Activated T-helper 1 cell treated with anti-CD3 and anti-CD28 coated beads, Interleukin-12 subunit alpha, Interleukin-12 subunit beta, Interleukin-2, Interleukin-4 antibody, amounts not matched to agents 30 ng/mL and 10 ng/mL and 1 ng/mL, durations not matched to agents 14 hours and 24 hours and 36 hours (primary cell): Measurements from ENCODE around the gene DLGAP3. TPM values are rescaled to one million over a fixed set of nuclear protein-coding genes. Genes with fewer than 3 reads are reported as not detected.
A peak's percentile ranks its signal among the peaks of the same experiment; 100 is the strongest.

ENCODE experiments used
- DNase-seq: peaks from one replicate; pipeline ENCODE4 v3.0.0; 2021; ENCODE audit warnings: low spot score
- H3K27ac Mint-ChIP-seq: one replicate; pipeline ENCODE4 v1.8.0; 2021; ENCODE audit warnings: mild to moderate bottlenecking, mixed read lengths
- H3K27me3 Mint-ChIP-seq: one replicate; pipeline ENCODE4 v1.8.0; 2022; ENCODE audit warnings: mild to moderate bottlenecking, moderate library complexity, mixed read lengths; ENCODE audit not compliant: insufficient read depth
- H3K36me3 Mint-ChIP-seq: one replicate; pipeline ENCODE4 v1.8.0; 2021; ENCODE audit warnings: low read depth, mixed read lengths
- H3K4me1 Mint-ChIP-seq: one replicate; pipeline ENCODE4 v1.8.0; 2021; ENCODE audit warnings: low read depth, mixed read lengths
- H3K4me3 Mint-ChIP-seq: one replicate; pipeline ENCODE4 v1.8.0; 2021; ENCODE audit warnings: mild to moderate bottlenecking, moderate library complexity, mixed read lengths
- H3K9me3 Mint-ChIP-seq: one replicate; pipeline ENCODE4 v1.8.0; 2021; ENCODE audit warnings: mixed read lengths
- intact Hi-C: fragments of 100-400 bp; cut with micrococcal nuclease; formaldehyde crosslinking; loops from one replicate; pipeline ENCODE4 v1.15.1; 2024
- total RNA-seq: library from RNA; stranded (reverse); gene quantifications from 2 replicates; pipeline ENCODE4 v1.2.3, GENCODE V29; 2022

The DLGAP3 gene
- total RNA-seq, 1 donor from 2014 or later, result 0.65 TPM

DNA sequence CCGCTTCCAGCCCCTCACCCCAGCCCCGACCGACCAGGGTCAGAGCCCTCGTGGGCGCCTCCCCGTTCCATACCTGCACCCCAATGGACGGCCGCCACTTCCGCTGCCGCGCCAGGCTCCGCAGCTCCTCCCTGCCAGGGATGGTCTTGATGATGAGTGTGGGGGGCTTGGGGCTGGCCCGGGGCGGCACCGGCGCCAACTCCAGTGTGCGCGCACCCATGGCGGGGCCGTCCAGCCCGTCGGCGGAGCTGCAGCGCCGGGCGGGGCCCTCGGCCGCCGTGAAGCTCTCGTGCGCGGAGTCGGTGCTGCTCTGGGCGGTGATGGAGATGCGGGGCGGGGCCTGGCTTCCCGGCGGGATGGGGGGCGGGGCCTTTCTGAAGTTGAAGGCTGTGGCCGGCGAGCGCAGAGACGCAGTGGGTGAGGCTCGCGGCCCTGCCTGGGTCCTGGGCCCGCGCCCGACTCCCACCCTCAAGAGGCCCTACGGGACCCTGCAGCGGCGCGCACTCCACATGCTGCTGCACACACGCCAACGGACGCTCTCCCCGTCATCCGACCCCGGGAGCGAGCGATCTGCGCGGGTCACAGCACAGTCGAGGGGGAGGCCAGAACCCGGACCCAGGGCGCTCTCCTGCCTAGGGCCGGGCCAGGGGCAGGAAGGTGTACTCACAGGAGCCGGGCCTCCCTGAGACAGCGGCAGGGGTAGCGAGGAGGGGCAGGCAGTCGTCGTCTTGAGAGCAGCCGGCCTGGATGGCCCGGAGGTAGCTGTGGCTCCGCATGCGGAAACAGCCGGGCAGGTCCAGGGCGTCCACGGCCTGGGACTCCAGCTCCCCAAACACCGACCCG lies 43.8 kb downstream of the DLGAP3 start:
- Mint-ChIP-seq H3K4me1 (no peaks in the 10 kb centered on the region), H3K27me3 (peaks cover 40% of the 10 kb centered on the region), H3K9me3 (no peaks in the 10 kb centered on the region), H3K27ac (no peak overlapping the region), H3K4me3 (peak overlapping the region; percentile 71), H3K36me3 (no peaks in the 10 kb centered on the region)
- DNase-seq, result peak; percentile 41
- intact Hi-C loops, result loop anchor here (2.0 kb wide), 1 partner anchor 27 kb away; the partner anchor contains the start of gene SMIM12

DNA sequence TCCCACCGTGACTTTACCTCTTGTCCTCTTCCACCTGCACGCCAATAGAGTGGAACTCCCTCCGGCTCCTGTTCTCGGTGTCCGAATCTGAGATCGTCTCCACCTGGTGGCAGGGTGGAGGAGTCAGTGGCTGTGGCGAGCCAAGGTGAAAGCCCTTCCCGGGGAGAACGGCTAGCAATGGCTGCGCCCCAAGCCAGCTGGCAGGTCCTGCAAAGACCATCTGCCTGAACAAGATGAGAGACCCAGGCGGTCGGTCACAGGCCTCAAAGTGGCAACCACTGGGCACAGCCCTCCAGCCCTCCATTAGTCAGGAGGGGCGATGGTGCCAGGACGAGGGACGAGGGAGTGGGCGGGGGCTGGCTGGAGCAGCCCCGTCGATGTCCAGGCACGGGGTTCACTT lies 44.5 kb downstream of the DLGAP3 start:
- Mint-ChIP-seq H3K4me1 (no peaks in the 10 kb centered on the region), H3K4me3 (peak overlapping the region; percentile 71), H3K27ac (no peak overlapping the region), H3K27me3 (peaks cover 44% of the 10 kb centered on the region), H3K36me3 (no peaks in the 10 kb centered on the region), H3K9me3 (no peaks in the 10 kb centered on the region)
- no peak for DNase-seq
- intact Hi-C loops, result loop anchor here (2.0 kb wide), 1 partner anchor 26 kb away; the partner anchor contains the start of gene SMIM12

DNA sequence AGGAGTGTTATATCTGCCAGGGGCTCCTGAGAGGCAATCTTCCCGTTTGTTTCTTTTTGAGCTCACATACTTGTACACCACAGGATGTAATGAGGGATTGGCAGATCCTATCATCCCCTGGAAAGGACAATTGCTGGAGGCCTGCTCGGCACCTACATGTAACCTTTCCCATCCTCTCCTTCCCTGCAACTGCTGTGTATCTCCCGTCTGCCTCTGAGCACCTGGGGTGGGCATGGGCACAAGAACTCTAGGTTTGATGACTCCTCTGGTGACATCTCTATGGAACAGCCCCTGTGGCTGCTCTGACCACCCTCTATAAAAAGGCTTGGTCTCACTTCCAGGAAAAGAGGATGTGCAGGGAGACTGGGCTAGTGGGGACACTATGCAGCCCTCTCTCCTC lies 44.9 kb downstream of the DLGAP3 start:
- DNase-seq, result no peak
- Mint-ChIP-seq H3K27ac (no peak overlapping the region), H3K4me3 (peak overlapping the region; percentile 71), H3K27me3 (peaks cover 49% of the 10 kb centered on the region), H3K9me3 (no peaks in the 10 kb centered on the region), H3K4me1 (no peaks in the 10 kb centered on the region), H3K36me3 (no peaks in the 10 kb centered on the region)
- intact Hi-C loops, result loop anchor here (2.0 kb wide), 1 partner anchor 26 kb away; the partner anchor contains the start of gene SMIM12

DNA sequence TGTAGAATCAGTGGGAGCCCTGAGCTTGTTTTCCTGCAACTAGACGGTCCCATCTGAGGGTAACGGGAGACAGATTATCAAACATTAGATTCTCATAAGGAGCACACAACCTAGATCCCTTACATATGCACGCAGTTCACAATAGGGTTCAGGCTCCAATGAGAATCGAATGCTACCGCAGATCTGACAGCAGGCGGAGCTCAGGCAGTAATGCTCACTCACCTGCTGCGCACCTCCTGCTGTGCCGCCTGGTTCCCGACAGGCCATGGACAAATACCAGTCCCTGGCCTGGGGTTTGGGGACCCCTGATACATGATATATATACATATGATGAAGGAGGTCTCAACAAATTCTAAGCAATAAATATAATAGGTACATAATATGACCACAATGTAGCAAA lies 50.2 kb downstream of the DLGAP3 start:
- no peaks in the 10 kb centered on the region for H3K4me1 Mint-ChIP-seq
- H3K4me3 Mint-ChIP-seq, result no peak overlapping the region
- no peak for DNase-seq
- H3K9me3 Mint-ChIP-seq, result no peaks in the 10 kb centered on the region
- H3K27me3 Mint-ChIP-seq, result peaks cover 46% of the 10 kb centered on the region
- intact Hi-C loops, result no loop called here
- H3K27ac Mint-ChIP-seq, result no peak overlapping the region
- H3K36me3 Mint-ChIP-seq, result no peaks in the 10 kb centered on the region

DNA sequence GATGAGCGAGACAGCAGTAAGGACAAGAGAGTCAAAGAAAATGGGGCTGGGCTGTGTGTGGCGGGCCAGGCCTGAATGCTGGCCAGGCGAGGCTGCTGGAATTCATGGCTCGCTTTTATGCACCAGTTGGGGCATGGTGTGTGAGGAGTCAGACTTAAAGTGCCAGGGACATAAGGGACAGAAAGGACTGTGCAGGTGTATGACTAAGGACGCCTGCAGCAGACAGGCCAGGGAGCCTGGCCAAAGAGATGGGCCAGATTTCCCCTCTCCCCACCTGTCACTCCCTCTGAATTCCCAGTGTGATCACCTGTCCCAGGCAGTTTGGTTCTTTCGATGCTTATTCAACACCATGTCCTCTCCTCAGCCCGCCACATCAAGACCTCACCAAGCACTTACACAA lies 53.0 kb downstream of the DLGAP3 start:
- Mint-ChIP-seq H3K9me3 (no peaks in the 10 kb centered on the region), H3K27me3 (peaks cover 50% of the 10 kb centered on the region), H3K4me3 (no peak overlapping the region), H3K36me3 (no peaks in the 10 kb centered on the region), H3K4me1 (no peaks in the 10 kb centered on the region), H3K27ac (no peak overlapping the region)
- intact Hi-C loops, result no loop called here
- no peak for DNase-seq

DNA sequence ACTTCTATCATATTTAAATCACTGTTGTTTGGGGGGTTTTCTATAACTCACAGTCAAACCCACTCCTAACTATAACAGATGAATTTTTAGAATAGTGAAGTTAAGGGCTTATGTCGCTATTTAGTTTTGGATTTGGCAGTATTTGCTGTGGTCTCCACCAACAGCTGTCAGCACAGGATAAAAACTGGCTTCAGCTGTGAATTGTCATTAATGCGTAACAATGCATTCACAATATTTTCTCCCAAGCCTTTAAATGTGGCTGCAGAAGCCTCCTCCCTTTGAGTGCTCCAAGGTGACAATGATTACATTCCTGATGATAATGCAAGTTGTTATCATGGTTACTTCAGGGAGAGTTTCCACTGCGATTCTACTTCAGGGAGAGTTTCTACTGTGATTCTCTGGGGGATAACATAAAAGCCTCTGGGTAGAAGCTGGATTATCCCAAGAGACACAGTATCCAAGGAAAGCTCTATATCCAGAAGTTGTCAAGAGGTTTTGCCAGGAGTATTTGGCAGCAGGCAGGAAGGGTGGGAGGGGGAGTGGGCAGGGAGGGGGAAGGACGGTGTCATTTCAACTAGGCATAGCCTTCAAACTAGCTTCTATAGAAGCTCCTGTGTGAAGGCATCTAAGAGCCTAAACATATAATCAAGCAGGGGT lies 55.0 kb downstream of the DLGAP3 start:
- intact Hi-C loops, result no loop called here
- Mint-ChIP-seq H3K9me3 (no peaks in the 10 kb centered on the region), H3K36me3 (no peaks in the 10 kb centered on the region), H3K4me3 (no peak overlapping the region), H3K27ac (no peak overlapping the region), H3K27me3 (peaks cover 44% of the 10 kb centered on the region), H3K4me1 (no peaks in the 10 kb centered on the region)
- no peak for DNase-seq

DNA sequence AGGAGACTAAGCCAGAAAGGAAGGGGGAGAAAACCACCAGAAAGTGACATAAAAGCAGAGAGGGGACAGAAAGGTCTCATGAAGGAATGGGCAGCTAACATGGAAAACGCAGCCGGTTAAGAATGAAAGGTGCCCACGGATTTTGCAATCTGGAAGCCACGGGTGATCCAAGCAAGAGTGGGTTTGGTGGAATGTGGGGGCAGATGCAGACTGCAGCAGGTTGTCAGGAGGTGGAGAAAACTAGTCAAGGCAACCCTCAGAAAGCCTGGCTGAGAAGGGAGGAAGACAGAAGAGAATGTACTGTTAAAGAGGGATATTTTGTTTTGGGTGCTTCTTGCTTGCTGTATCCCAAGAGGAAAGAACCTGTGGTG lies 57.3 kb downstream of the DLGAP3 start:
- Mint-ChIP-seq H3K36me3 (no peaks in the 10 kb centered on the region), H3K27me3 (peaks cover 45% of the 10 kb centered on the region), H3K4me3 (no peak overlapping the region), H3K4me1 (peaks cover 8% of the 10 kb centered on the region), H3K9me3 (no peaks in the 10 kb centered on the region), H3K27ac (no peak overlapping the region)
- DNase-seq, result no peak
- intact Hi-C loops, result no loop called here

DNA sequence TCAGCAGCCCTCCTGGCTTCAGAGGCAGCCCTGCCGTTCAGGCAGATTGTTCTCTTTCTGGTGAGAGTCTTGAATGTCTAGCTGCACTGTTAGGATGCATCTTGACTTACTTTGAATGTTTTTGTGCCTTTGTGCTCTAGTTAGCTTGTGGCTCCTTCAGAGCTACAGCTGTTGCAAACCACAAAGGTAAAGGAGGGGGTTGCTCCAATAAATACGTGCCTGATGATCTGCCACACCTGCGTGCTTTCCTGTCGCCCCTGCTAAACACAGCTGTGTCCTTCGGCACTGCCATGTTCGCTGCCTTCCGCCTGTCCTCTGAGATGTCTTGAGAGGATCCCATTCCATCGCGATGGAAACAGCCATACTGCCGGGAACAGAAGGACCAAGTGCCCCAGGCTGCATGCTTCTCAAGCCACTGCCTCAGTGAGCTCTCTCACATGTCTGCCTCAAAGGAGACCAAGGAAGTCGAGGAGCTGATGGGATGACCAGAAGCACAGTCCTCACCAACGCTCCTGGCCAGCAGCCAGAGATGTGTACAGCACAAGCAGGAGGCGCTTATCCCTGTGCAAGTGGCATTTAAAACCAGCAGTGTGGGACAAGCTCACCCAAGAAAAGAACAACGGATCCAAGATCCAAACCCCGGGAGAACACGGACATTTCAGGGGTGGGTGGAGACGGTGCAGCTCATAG lies 57.9 kb downstream of the DLGAP3 start:
- peaks cover 8% of the 10 kb centered on the region for H3K4me1 Mint-ChIP-seq
- no peaks in the 10 kb centered on the region for H3K36me3 Mint-ChIP-seq
- intact Hi-C loops, result no loop called here
- H3K4me3 Mint-ChIP-seq, result no peak overlapping the region
- DNase-seq, result no peak
- H3K27ac Mint-ChIP-seq, result no peak overlapping the region
- H3K9me3 Mint-ChIP-seq, result no peaks in the 10 kb centered on the region
- H3K27me3 Mint-ChIP-seq, result peaks cover 40% of the 10 kb centered on the region

DNA sequence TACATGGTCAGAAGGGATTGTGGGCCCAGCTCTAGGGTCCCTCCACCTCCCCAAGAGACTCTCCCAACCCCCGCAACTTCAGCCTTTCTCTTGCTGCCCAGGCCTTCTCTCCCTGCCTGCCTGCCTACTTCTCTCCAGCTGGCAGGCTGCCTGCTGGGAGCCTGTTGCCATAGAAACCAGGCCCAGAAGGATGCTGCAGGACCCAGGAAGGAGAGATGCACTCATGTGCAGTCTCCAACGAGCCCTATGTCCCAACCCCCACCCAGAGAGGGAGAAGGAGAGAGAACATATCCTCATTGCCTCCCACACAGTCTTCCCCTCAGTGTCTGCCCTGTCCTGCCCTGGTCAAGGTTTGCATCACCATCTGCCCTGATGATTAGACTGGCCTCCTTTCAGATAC lies 59.1 kb downstream of the DLGAP3 start:
- H3K27me3 Mint-ChIP-seq, result peaks cover 31% of the 10 kb centered on the region
- H3K36me3 Mint-ChIP-seq, result no peaks in the 10 kb centered on the region
- no peak for DNase-seq
- intact Hi-C loops, result no loop called here
- no peak overlapping the region for H3K4me3 Mint-ChIP-seq
- no peak overlapping the region for H3K27ac Mint-ChIP-seq
- no peaks in the 10 kb centered on the region for H3K9me3 Mint-ChIP-seq
- H3K4me1 Mint-ChIP-seq, result peaks cover 8% of the 10 kb centered on the region

DNA sequence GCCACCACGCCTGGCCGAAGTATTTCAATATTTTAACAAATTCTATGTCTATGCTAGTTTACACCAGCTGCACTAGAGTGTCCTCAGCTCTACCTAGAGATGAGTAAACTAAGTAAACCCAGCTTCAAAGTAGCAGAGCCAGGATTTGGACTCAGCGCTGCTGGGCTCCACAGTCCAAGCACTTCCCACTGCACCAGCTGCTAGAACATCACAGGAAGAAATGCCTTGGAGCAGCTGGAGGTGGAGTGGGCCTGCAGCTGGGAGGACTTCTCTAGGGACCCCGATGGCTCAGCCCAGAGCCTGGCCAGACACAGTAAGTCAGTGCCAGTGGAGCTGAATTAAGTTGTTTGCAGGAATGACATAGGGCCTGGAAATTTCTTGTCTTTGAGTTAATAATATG lies 59.7 kb downstream of the DLGAP3 start:
- intact Hi-C loops, result no loop called here
- no peaks in the 10 kb centered on the region for H3K9me3 Mint-ChIP-seq
- no peak overlapping the region for H3K27ac Mint-ChIP-seq
- H3K27me3 Mint-ChIP-seq, result peaks cover 29% of the 10 kb centered on the region
- H3K4me3 Mint-ChIP-seq, result no peak overlapping the region
- peaks cover 11% of the 10 kb centered on the region for H3K4me1 Mint-ChIP-seq
- H3K36me3 Mint-ChIP-seq, result peaks cover 2% of the 10 kb centered on the region
- no peak for DNase-seq

DNA sequence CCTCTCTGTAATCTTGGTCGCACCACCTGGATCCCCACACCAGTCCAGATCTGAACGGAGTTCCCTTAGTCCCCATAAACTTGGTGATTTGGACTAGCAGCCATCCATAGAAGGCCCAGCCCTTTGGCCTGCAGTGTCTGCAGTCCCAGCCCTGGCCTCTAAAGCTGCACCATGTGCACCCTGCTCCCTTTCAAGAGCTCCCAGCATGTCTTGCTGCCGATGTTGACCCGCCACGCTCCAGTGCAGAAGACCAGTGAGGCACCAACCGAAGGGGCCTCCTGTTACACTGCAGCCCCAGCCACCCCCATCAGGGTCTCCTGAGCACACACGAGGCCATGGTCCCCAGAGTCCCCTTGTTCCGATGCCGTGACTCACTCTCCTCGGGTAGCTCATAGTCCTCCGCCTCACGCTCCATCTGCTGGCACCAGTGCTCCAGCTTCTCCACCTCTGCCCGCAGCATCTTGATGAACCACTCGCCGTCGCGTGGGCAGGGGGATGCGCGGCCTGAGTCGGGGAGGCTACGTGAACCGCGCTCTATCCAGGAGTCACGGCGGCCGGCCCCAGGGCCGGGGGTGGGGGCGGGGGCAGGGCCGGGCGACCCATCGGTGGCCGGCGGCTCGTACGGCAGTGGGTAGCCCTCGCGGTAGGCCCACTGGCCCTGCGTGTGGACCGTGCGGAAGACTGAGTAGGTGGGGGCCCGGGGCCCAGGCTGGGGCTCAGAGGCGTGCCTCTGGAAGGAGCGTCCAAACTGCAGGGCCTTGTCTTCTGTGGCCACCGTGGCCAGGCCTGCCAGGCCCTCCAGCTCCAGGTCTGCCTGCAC lies 61.0 kb downstream of the DLGAP3 start:
- Mint-ChIP-seq H3K4me1 (peaks cover 24% of the 10 kb centered on the region), H3K9me3 (no peaks in the 10 kb centered on the region), H3K27me3 (peaks cover 21% of the 10 kb centered on the region), H3K27ac (no peak overlapping the region), H3K4me3 (no peak overlapping the region), H3K36me3 (peaks cover 2% of the 10 kb centered on the region)
- intact Hi-C loops, result no loop called here
- no peak for DNase-seq

DNA sequence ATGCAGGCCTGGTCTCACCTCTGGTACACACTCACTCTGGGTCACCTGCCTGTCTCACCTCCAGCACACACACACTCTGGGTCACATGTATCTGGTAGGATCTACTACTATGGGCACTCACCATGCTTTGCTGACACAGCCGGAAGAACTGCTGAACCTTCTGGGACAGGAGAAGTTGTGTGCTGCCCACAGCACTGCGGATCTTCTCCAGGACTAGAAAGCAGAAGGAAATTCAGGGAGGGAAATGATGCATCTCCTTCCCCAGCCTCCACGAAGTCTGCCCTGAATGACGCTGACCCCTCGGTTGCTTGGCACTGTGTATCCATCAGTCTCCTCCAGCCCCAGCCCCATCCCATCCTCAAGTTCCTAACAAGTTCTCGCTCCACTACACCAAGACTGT lies 62.0 kb downstream of the DLGAP3 start:
- peaks cover 34% of the 10 kb centered on the region for H3K4me1 Mint-ChIP-seq
- H3K27ac Mint-ChIP-seq, result peak overlapping the region; percentile 61
- H3K27me3 Mint-ChIP-seq, result peaks cover 24% of the 10 kb centered on the region
- no peaks in the 10 kb centered on the region for H3K9me3 Mint-ChIP-seq
- H3K4me3 Mint-ChIP-seq, result peak overlapping the region; percentile 61
- no peak for DNase-seq
- peaks cover 2% of the 10 kb centered on the region for H3K36me3 Mint-ChIP-seq
- intact Hi-C loops, result no loop called here
